Measurements from ENCODE around the gene JSRP1.
A peak's percentile ranks its signal among the peaks of the same experiment; 100 is the strongest.

JSRP1 gene

GRCh38 chr19:2243274-2244124 lies 12.7 kb downstream of the JSRP1 start:
- H3K4me3 ChIP-seq (ENCODE audit: control insufficient read depth, low read depth, low read length): no peak overlapping the region
- no peak for TF ChIP-seq CTCF (conservative IDR thresholded peaks at IDR 0.05; ENCODE audit: control insufficient read depth, insufficient read depth, low read depth, low read length)
- no peak for DNase-seq (ENCODE audit: low read depth)

- no peak for TF ChIP-seq CTCF (conservative IDR thresholded peaks at IDR 0.05; ENCODE audit: control insufficient read depth, insufficient read depth, low read depth, low read length)
- DNase-seq (ENCODE audit: low read depth): no peak
Observed at GRCh38 chr19:2242816-2243215, 13.4 kb downstream of the JSRP1 start.

GRCh38 chr19:2242092-2242537 lies 14.1 kb downstream of the JSRP1 start:
- no peak overlapping the region for H3K4me3 ChIP-seq (ENCODE audit: control insufficient read depth, low read depth, low read length)
- no peak for TF ChIP-seq CTCF (conservative IDR thresholded peaks at IDR 0.05; ENCODE audit: control insufficient read depth, insufficient read depth, low read depth, low read length)
- no peak for DNase-seq (ENCODE audit: low read depth)

More at GRCh38 chr19:2242816-2243215, 13.4 kb downstream of the JSRP1 start:
- H3K4me3 ChIP-seq (ENCODE audit: control insufficient read depth, low read depth, low read length): no peak overlapping the region

- H3K4me3 ChIP-seq (ENCODE audit: control insufficient read depth, low read depth, low read length): peak overlapping the region; percentile 45
- no peak for DNase-seq (ENCODE audit: low read depth)
- TF ChIP-seq CTCF (conservative IDR thresholded peaks at IDR 0.05; ENCODE audit: control insufficient read depth, insufficient read depth, low read depth, low read length): no peak
Observed at GRCh38 chr19:2240881-2241760, 15.1 kb downstream of the JSRP1 start.

- DNase-seq (ENCODE audit: low read depth): peak; percentile 44
- no peak for TF ChIP-seq CTCF (conservative IDR thresholded peaks at IDR 0.05; ENCODE audit: control insufficient read depth, insufficient read depth, low read depth, low read length)
- H3K4me3 ChIP-seq (ENCODE audit: control insufficient read depth, low read depth, low read length): peak overlapping the region; percentile 45
Observed at GRCh38 chr19:2239771-2240770, 16.1 kb downstream of the JSRP1 start.

- peak overlapping the region; percentile 45 for H3K4me3 ChIP-seq (ENCODE audit: control insufficient read depth, low read depth, low read length)
- no peak for DNase-seq (ENCODE audit: low read depth)
- no peak for TF ChIP-seq CTCF (conservative IDR thresholded peaks at IDR 0.05; ENCODE audit: control insufficient read depth, insufficient read depth, low read depth, low read length)
Observed at GRCh38 chr19:2239173-2239572, 17.0 kb downstream of the JSRP1 start.
